LNCAP (cell line): ENCODE results near the gene SFSWAP.

ENCODE experiments used
- CTCF ChIP-seq: fragments of 450-650 bp; IDR thresholded peaks from 2 replicates; pipeline ENCODE4 v1.5.1; 2017; ENCODE audit warnings: mild to moderate bottlenecking

The SFSWAP gene

GRCh38 chr12:131815131-131815530 is 104.2 kb downstream of the SFSWAP start:
- TF ChIP-seq CTCF, result no peak

GRCh38 chr12:131816495-131816894 is 105.6 kb downstream of the SFSWAP start:
- TF ChIP-seq CTCF, result no peak

- TF ChIP-seq CTCF, result no peak
Observed at GRCh38 chr12:131817241-131817640, 106.4 kb downstream of the SFSWAP start.

GRCh38 chr12:131818821-131819585 is 108.1 kb downstream of the SFSWAP start:
- TF ChIP-seq CTCF, result no peak

GRCh38 chr12:131824450-131824849 is 113.6 kb downstream of the SFSWAP start:
- no peak for TF ChIP-seq CTCF

GRCh38 chr12:131825146-131825892 is 114.4 kb downstream of the SFSWAP start:
- no peak for TF ChIP-seq CTCF

GRCh38 chr12:131826097-131826928 is 115.4 kb downstream of the SFSWAP start:
- TF ChIP-seq CTCF, result no peak
